ENCODE results near the gene MPV17L2. TPM values are rescaled to one million over a fixed set of nuclear protein-coding genes. Genes with fewer than 3 reads are reported as not detected.

Gene MPV17L2
- 6.5 and 8.6 TPM in 2 replicates for total RNA-seq
- 7.1 TPM for total RNA-seq (2013)
- polyA plus RNA-seq: 18.4 and 23.0 TPM in 2 replicates
- polyA minus RNA-seq: 9.8 and 14.0 TPM in 2 replicates

GRCh38 chr19:18192673-18193387 lies at the start of gene MPV17L2:
Gene MPV17L2, plus strand, starts transcription at chr19:18193218. Its CDS starts 64 bp downstream, at chr19:18193282.
- WGBS (ENCODE audit: insufficient coverage): under 1% methylated on average over 74 of the region's 74 CpGs
- no peaks in the 10 kb centered on the region for H3K9me3 Mint-ChIP-seq (ENCODE audit: insufficient read depth)
- peak within 1 kb of the TSS; percentile 71 for H2AFZ ChIP-seq (ENCODE audit: insufficient read depth, low read depth, low read length, poor library complexity, severe bottlenecking)

More at GRCh38 chr19:18192673-18193387, at the start of gene MPV17L2:
- Histone ChIP-seq H3K36me3 (replicated peaks in 1 of 2; ENCODE audit: control extremely low read depth in 1 of 2, control insufficient read depth in 1 of 2, extremely low read depth in 1 of 2, insufficient read depth in 2 of 2, low read length in 1 of 2) (peaks cover 0 to 13% of the 10 kb centered on the region in 2 experiments), H3K4me3 (ENCODE audit: control extremely low read depth in 1 of 5, extremely low read depth in 1 of 5, insufficient read depth in 1 of 5, low read depth in 2 of 5, low read length in 4 of 5) (peak within 1 kb of the TSS; percentile 76 to 92 (median 82)), H3K79me2 (ENCODE audit: control insufficient read depth, insufficient read depth, low read length) (peaks cover 14% of the 10 kb centered on the region), H3K4me2 (replicated peaks; ENCODE audit: low read depth, low read length, poor library complexity, severe bottlenecking) (peak within 1 kb of the TSS; percentile 99), H3K27ac (ENCODE audit: low read length in 2 of 2) (peak within 1 kb of the TSS; percentile 86 to 93), H3K27me3 (replicated peaks in 1 of 4; ENCODE audit: control extremely low read depth in 1 of 4, control insufficient read depth in 3 of 4, insufficient read depth in 4 of 4, low read length in 3 of 4) (no peaks in the 10 kb centered on the region), H3K9me3 (ENCODE audit: control extremely low read depth in 1 of 3, control insufficient read depth in 2 of 3, insufficient read depth in 1 of 3, low read length in 2 of 3) (no peaks in the 10 kb centered on the region), H3K9ac (ENCODE audit: low read length) (peak within 1 kb of the TSS; percentile 84), H4K20me1 (ENCODE audit: control insufficient read depth, insufficient read depth, low read length, poor library complexity, severe bottlenecking) (no peaks in the 10 kb centered on the region), H3K4me1 (ENCODE audit: control insufficient read depth in 2 of 2, insufficient read depth in 2 of 2, low read length in 2 of 2) (peaks cover 25 to 40% of the 10 kb centered on the region in 2 donors)
- no peaks in the 10 kb centered on the region for H3K27me3 Mint-ChIP-seq
- H3K4me3 Mint-ChIP-seq: peak within 1 kb of the TSS; percentile 93
- peaks cover 38% of the 10 kb centered on the region for H3K4me1 Mint-ChIP-seq
- ChIA-PET POLR2A (interaction anchor here (0.5 to 5.7 kb wide), 17 partner anchors 11 to 329 kb away, joined by 3 to 64 read pairs (median 6); partner anchors contain the start of genes ELL, IFI30, JUND and PIK3R2), CTCF (interaction anchor here (0.6 to 6.4 kb wide), 29 partner anchors 10 to 255 kb away, joined by 3 to 105 read pairs (median 4); partner anchors contain the start of genes IFI30, JUND, PIK3R2 and RAB3A)
- ATAC-seq (ENCODE audit: low read depth) (peak; percentile 83), DNase-seq (peak; percentile 100)
- intact Hi-C loops (cut with micrococcal nuclease): loop anchor here (1.0 to 10.0 kb wide), 12 partner anchors 11 to 944 kb away; partner anchors contain the start of genes ELL, FCHO1, IFI30 and MAST3
- peak within 1 kb of the TSS; percentile 97 for H3K27ac Mint-ChIP-seq
- TF ChIP-seq EZH2 (IDR thresholded peaks at IDR 0.05; ENCODE audit: borderline replicate concordance, insufficient read depth, low read depth, low read length, poor library complexity, severe bottlenecking) (peak; percentile 79), CTCF (IDR thresholded peaks at IDR 0.05) (no peak)
